HFF-Myc (cell line): ENCODE measurements around the gene PIGM.

Source experiments
- DNase-seq: peaks from one replicate; pipeline ENCODE4 v3.0.0-alpha.2; 2011; ENCODE audit warnings: low read depth; ENCODE audit errors: extremely low read depth
- H3K4me3 ChIP-seq: replicated peaks from 2 replicates; pipeline ENCODE4 v1.5.1; 2011; ENCODE audit warnings: low read depth, mild to moderate bottlenecking, control low read depth, low read length
- CTCF ChIP-seq: IDR thresholded peaks from 2 replicates; pipeline ENCODE4 v1.5.1; 2012; ENCODE audit warnings: mild to moderate bottlenecking, low read depth, low read length, control low read depth; ENCODE audit errors: missing control alignments

PIGM gene

GRCh38 chr1:159990005-159990404 is 41.8 kb downstream of the PIGM start:
- no peak overlapping the region for H3K4me3 ChIP-seq
- DNase-seq: no peak
- TF ChIP-seq CTCF: no peak

GRCh38 chr1:159989581-159989980 is 42.2 kb downstream of the PIGM start:
- no peak for DNase-seq
- H3K4me3 ChIP-seq: no peak overlapping the region
- TF ChIP-seq CTCF: no peak

GRCh38 chr1:159988006-159988405 is 43.8 kb downstream of the PIGM start:
- H3K4me3 ChIP-seq: no peak overlapping the region
- TF ChIP-seq CTCF: no peak
- DNase-seq: no peak

GRCh38 chr1:159987186-159987585 is 44.6 kb downstream of the PIGM start:
- DNase-seq: no peak
- no peak for TF ChIP-seq CTCF
- no peak overlapping the region for H3K4me3 ChIP-seq

- TF ChIP-seq CTCF: no peak
- DNase-seq: no peak
- no peak overlapping the region for H3K4me3 ChIP-seq
Measured at GRCh38 chr1:159986531-159986930, 45.3 kb downstream of the PIGM start.

GRCh38 chr1:159986093-159986492 is 45.7 kb downstream of the PIGM start:
- H3K4me3 ChIP-seq: no peak overlapping the region
- no peak for DNase-seq
- TF ChIP-seq CTCF: no peak

GRCh38 chr1:159985473-159985872 is 46.3 kb downstream of the PIGM start:
- H3K4me3 ChIP-seq: no peak overlapping the region
- no peak for TF ChIP-seq CTCF
- DNase-seq: no peak
